ENCODE data around the gene HERC6.
"Not testable (repeated sequence)": the region's sequence is repeated elsewhere in the genome, so short reads cannot be mapped to it uniquely, and the experiment has no call there.

Gene HERC6

DNA sequence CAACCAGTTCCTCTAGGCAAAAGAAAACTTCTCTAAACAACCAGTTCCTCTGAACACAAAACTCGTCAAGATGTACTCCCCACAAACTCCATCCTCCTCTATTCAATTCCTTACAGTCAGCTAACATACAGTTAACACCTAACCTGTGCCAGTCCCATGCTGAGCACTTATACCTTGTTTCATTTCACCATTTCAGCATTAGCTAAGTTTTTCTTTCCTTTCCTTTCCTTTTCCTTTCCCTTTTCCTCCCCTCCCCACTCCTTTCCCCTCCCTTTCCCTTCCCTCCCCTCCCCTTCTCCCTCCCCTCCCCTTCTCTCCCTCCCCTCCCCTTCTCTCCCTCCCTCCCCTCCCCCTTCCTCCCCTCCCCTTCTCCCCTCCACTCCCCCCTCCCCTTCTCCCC, 13.1 kb downstream of the HERC6 start:
- DNase-seq, result no peak

DNA sequence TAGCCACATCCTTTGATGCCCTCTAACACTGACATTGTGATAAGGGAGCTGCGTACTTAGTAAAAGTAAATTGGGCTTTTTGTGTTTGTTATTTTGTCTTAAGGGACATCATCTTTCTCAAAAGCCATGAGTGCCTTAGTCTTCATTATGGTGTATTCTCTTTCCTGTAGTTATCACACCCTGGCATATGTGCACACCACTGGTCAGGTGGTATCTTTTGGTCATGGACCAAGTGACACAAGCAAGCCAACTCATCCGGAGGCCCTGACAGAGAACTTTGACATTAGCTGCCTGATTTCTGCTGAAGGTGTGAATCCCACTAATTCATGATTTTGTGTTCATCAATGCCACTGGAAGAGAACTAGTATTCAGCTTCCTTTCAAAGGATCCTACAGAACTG, 18.0 kb downstream of the HERC6 start:
- DNase-seq, result no peak

DNA sequence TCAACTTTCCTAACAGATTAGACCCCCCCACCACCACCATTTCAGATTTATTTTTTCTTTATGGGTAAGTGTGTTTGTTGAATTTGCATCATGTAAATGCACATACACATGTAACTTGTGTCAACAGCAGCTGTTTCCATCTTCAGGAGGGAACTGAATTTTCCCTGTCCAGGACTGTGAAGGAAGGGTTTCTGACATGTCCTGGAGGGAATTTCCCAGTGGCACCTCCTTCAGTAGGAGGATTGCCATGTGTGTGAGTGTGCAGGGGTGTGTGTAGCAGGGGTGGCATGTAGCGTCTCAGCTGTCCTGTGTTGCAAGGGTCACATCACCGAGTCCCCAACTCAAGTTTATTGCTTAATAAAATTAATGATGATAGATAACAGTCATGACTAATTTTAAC, 19.7 kb downstream of the HERC6 start:
- DNase-seq, result no peak

DNA sequence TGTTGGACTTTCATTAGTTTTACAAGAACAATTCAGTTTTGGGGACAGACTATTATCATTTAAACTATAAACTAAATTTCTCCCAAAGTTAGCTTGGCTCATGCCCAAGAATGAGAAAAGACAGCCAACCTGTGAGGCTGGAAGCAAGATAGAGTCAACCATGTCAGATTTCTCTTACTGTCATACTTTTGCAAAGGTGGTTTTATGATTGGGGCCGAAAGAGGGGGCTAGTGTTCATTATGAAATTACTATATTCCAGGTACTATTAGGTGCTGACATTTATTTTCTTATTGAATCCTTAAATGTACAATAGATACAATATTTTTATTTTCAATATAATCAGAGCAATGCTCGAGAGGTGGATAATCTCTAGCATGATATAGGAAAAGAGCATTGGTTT, 30.6 kb downstream of the HERC6 start:
- DNase-seq, result no peak

DNA sequence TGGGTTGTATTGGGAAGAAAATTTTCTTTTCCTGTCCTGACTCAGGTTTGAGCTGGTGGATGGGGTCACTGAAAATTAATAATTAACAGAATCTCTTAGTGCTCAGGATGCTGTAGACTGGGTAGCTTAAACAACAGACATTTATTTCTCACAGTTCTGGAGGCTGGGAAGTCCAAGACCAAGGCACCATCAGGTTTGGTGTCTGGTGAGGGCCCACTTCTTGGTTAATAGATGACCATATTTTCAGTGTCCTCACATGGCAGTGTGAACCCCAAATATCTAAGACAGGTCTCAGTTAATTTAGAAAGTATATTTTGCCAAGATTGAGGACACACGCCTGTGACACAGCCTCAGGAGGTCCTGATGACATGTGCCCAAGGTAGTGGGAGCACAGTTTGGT, 31.1 kb downstream of the HERC6 start:
- no peak for DNase-seq

DNA sequence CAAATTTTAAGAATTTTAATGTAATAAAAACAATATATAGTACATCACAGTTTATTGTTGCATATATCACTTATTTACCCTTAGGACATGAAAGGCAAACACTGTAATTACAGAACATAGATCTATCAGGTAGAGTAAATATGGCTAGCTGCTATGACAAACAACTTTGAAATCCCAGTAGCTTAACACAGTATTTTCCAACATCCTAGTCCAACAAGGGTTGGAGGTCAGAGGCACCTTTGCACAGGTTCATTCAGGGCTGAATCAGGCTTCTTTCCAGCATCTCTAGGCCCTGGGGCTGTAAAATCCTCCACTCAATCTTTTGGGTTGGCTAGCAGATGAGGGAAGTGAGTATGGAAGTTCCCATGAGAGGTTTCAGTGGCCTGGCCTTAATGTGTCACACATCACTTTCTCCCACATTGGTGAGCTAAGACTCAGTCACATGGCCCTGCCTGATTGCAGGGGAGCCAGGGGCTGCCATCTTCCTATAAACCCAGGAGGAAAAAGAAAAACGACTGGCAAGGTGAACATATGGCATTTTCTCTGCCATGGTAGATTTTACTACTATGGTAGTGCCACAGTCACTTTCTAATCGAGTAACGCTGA, 32.9 kb downstream of the HERC6 start:
- peak; percentile 22 to 27 for DNase-seq

DNA sequence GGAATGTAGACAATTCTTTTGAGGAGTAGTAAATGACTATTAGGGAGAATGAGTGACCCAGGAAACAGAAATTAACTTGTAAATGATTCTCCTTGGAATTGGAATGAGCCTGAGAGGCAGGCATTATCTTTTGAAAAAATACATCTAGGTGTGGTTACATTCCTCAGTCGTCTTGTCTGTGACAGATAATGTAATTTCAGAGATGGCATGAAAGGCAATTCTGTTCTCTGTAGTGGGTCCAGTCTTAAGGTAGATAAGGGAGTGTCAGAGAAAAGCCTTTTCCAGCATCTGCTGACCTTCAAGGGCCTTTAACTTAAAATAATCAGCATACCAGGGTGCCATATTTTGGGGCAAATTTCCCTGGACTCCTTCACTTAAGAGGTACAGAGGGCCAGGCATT, 35.1 kb downstream of the HERC6 start:
- DNase-seq, result no peak

DNA sequence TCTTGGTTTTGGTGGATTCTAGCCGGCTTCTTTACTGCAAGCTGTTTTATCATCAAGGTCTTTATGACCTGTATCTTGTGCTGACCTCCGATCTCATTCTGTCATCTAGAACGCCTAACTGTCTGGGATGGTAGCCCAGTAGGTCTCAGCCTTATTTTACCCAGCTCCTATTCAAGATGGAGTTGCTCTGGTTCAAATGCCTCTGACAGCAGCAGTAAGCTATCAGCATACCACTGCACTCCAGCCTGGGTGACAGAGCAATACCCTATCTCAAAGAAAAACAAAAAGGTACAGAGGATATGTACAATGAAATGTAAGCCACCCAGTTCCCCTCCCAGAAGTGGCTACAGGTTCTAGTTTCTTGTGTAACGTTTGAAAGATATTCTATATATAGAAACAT, 36.1 kb downstream of the HERC6 start:
- no peak for DNase-seq

DNA sequence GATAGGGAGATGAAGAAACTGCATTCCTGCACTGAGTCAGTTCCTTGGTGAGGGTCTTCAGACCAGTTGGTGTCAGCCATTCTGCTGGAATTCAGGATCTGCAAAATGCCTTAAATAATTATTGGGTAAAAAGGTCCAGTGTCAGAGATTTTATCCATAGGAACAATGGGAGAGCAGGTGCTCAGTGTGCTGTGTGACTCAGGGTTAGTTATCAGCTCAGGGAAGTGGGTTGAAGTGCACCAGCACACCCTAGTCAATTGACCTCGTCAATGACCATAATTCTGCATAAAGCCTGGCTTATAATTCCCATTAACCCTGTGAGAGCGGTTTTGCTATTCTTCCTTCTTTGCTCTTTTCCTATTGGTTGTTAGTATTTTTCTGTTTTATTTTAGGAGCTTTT, 37.3 kb downstream of the HERC6 start:
- DNase-seq, result no peak

DNA sequence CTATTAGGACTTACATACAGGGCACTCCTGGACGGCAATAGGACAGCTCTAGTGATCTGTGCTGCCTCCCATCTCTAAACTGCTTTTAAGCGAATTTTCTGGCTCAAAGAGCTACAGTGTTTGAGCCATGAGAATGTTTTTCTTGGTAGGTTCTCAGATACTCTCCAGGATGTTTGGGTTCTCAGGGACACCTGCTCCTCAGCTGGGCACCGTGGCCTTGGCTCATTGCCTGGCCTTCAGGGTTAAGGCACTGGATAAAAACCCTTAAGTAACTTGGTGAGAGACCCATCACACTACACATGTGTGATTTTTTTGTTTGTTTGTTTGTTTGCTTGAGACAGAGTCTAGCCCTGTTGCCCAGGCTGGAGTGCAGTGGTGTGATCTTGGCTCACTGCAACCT, 39.8 kb downstream of the HERC6 start:
- no peak for DNase-seq

DNA sequence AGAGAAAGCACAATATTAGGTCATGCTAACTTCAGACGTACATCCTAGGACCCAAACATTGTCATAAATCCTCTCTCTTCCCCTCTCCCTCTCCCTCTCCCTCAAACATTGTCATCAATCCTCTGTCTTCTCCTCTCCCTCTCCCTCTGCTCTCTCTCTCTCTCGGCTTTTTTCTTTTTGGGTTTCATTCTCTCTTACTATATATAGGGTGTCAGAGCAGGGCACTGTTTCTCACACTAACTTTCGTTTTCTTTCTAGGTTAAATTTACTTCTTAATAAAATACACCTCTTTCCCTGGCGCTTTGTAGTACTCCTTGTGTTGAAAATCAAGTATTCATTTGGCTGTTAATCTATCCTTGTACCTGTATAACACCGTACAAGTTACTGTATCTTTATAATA, 41.2 kb downstream of the HERC6 start:
- no peak for DNase-seq

DNA sequence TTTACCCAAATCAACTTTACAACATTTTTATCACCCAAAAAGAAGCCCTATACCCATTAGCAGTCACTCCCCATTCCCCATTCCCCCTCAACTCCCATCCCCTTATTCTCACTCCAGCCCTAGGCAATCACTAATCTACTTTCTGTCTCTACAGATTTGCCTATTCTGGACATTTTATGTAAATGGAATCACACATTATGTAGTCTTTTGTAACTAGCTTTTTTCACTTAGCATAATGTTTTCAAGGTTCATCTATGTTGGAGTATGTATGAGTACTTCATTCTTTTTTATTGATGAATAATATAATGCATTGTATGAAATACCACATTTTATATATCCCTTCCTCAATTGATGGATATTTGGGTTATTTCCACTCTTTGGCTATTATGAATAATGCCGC, 42.2 kb downstream of the HERC6 start:
- no peak for DNase-seq

DNA sequence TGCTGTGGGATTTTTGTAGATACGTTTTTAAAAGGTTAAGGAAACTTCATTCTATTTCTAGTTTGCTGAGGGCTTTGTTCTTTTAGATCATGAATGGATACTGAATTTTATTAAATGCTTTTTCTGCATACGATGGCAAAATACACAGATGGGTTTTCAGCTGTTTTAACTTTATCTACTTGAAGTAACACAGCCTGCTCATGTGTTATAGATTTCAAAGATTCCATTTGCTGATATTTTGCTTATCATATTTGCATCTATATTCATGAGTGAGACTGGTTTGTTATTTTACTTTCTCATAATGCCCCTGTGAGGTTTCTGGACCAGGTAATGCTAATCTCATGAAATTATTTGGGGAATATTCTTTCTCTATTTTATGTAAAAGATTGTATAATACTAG, 43.8 kb downstream of the HERC6 start:
- DNase-seq, result no peak

DNA sequence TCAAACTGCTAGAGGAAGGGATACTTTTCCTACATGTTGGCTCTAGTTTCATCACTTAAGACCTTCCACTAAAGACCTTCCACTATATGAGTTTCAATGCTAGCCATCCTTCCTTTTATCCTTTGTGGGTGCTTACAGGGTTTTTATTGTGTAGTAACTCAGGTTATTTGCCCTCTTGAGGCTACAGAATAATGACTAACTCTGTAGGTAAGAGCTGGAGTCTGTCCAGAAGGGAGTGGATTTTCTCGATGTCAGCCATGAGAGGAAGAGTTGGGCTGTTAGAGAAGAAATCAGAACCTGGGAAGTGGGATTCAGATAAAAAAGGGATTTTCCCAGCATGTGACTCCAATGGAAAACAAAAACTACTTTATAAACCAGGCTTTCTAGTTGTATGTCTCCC, 50.7 kb downstream of the HERC6 start:
- no peak for DNase-seq

DNA sequence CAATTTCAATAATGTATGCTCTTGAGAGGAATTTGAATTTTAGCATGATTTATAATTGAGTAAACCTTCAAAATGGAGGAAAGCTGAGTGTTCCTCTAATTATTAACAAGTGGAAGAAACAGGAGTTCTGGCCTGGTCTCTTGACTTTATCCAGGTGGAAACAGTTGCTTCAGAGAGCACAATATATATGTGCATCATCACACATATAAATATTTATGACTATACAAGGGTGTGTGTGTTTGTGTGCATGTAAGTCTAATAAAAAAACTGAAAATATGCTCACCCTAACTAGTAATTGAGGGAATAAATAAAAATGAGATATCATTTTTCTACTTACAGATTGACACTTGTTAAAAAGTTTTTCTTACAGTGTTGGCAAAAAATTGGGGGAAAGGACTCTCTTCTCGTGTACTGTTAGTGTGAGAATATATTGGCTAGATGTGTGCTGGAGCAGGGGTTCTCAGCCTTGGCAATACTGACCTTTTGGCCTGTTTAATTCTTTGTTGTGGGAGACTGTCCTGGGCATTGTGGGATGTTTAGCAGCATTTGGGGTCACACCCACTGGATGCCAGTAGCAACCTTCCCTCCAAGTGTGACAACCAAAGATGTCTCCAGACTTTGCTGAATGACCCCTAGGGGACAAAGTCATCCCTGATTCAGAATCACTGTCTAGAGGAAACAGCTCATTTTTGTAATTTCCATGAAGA, 57.5 kb downstream of the HERC6 start:
- no peak for DNase-seq

DNA sequence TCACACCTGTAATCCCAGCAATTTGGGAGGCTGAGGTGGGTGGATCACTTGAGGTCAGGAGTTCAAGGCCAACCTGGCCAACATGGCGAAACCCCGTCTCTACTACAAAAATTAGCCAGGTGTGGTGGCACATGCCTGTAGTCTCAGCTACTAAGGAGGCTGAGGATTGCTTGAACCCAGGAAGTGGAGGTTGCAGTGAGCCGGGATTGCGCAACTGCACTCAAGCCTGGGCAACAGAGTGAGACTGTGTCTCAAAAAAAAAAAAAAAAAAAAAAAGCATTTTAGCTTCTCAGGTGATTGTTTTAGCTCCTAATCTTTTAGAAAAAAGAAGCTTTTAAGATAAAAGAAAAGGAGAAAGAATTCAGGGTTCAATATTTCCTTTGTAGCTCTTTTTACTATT, 59.2 kb downstream of the HERC6 start:
- not testable (repeated sequence) for DNase-seq

DNA sequence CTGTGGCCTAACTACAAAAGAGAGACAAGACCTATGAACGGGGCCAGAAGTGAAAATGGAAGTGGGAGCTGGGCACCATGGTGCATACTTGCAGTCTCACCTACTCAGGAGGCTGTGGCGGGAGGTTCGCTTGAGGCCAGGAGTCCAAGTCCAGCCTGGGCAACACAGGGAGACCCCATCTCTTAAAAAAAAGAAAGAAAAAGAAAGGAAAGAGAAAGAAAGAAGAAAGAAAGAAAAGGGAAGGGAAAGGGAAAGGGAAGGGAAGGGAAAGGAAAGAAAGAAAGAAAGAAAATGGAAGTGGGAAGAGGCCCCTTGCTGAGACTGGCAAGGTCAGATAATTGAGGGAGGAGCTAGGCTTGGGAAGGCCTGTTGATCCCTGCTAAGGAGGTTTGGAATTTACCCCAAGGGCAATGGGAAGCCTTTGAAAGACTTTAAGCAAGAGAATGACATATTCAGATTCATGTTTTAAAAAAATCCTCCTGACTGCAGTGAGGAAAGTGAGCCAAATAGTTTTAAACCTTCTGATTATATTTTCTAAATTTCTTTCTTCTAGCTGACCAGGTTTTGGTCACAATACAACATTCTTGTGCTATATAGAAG, 60.6 kb downstream of the HERC6 start:
- no peak for DNase-seq

DNA sequence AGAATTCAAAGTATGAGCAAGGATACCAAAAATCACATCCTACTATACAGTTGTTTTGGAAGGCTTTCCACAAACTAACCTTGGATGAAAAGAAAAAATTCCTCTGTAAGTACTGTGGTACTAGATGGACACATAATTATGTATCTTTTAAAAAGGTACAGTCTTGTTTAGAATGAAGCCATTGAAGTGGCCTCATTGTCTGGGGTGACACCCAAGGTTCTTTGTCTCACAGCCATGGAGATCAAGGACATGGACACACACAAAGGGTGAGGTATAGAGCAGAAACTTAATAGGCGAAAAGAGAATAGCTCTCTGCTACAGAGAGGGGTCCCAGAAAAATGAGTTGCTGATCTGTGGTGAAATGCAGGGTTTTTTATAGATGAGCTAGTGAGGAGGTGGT, 61.5 kb downstream of the HERC6 start:
- DNase-seq, result no peak

DNA sequence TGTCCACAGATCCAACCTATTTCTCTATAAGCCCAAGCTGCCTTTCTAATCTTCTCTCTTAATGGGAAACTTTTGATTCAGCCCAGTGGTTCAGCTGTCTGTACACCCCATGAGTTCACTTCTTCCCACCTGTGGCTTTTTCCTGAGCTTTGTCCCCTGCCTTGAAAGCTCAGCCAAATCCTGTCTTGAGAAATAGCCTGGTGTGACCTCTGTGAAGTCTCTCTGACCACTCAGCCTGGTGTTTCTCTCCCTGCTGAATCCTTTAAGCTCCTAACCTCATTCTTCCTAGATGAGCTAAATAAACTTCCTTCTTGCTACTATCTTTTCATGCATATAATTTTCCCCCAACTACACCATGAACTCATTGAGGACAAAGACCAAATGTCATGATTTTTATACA, 63.0 kb downstream of the HERC6 start:
- no peak for DNase-seq

DNA sequence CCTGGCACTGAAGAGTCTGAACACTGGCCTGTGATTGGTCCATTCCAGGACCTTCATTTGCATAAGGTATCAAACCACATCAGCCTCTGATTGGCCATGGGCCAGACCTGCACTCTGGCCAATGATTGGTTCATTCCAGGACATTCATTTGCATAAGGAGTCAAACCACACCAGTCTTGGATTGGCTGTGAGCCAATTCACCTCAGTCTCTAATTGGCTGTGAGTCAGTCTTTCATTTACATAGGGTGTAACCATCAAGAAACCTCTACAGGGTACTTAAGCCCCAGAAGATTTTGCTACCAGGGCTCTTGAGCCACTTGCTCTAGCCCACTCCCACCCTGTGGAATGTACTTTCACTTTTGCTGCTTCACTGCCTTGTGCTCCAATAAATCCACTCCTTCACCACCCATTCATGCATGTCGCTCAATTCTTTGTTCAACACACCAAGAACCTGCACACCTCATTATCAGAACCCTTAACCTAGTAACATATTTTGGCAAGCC, 64.1 kb downstream of the HERC6 start:
- DNase-seq, result no peak

DNA sequence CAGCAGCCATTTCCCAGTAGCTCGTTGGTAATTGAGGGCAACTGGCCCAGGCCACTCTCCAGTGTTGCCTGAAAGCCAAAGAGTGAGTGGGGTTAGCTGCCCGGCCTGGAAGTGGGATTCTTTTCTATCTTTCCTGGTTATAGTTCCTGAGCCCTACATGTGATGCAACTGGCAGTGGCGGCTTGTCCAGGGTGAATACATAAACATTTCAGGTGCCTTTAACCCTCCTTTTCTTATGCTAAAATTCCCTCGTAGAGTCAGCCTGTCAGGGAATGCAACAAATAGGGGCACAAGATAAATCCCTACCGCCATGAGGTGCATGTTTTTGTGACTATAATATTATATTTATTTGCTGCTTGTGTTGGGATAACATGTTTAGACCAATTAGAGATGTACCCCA, 64.8 kb downstream of the HERC6 start:
- no peak for DNase-seq

DNA sequence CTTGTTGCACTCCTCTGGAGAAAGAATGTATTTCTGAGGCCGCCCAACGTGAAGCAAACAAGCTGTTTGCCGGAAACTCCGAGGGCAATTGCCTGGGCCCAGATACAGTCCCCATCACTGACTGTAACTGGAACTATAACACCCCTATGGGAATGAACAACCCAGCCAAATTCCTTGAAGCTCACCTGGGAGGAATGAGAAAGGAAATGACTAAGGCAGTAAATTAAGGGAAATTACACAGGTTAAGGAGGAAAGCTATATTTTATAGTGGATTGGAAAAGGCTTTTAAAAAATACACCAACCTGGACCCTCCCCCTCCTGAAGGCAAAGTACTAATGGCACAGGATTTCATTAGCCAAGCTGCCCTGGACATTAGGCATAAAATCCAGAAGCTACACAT, 66.6 kb downstream of the HERC6 start:
- no peak for DNase-seq

DNA sequence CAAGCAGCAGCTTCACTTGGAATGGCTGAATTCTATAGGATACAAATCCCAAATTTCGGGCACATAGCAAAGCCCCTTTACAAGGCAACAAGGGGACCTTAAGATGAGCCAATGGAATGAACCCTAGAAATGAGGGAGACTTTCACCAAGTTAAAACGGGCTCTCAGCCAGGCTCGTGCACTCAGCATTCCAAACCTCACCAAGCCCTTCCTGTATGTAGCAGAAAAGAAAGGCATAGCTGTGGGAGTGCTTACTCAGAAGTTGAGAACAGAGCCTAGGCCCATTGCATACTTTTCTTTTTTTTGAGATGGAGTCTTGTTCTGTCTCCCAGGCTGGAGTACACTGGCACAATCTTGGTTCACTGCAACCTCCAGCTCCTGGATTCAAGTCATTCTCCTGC, 67.5 kb downstream of the HERC6 start:
- DNase-seq, result no peak

DNA sequence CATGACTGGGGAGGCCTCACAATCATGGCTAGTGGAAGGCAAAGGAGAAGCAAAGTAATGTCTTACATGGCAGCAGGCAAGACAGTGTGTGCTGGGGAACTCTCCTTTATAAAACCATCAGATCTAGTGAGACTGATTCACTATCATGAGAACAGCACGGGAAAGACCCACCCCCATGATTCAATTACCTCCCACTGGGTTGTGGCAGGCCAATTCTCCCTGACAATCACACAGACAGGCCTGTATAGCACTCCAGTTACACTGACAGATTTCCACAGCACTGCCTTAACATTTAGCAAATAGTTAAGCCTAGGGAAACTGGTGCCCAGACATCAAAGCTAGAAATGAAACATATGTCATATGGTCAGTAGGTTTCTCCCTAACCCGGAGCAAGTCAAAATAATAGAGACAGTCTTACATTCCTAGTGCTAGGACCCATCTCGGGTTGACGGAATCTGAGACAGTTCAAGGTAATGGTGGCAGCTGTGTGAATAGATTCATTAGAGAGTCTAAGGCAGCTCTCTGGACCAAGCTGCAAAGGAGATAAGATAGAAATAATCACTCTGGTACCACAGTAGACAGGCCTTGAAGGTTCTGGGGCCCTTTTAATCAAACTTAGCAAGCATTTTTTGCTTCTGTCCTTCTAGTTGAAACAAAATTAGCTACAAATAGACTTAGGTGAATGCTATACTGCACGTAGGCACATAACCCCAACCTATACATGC, 68.9 kb downstream of the HERC6 start:
- DNase-seq, result no peak

Data from activated T-cell treated with anti-CD3 and anti-CD28 coated beads, Interleukin-2, amount 50 U/mL, for 48 hours (primary cell).